PC-3 (cell line): ENCODE data around the gene FSD1L. TPM values are rescaled to one million over a fixed set of nuclear protein-coding genes. Genes with fewer than 3 reads are reported as not detected.

Experiments
- ATAC-seq: fragments of 200-7000 bp; cut with Tn5 transposase; 2 replicates; pipeline ENCODE4 v1.9.1; 2020; ENCODE audit warnings: mild to moderate bottlenecking, moderate library complexity
- BruUV-seq: library from RNA; stranded (reverse); fragments of 400-500 nt; replicated peaks from 2 replicates; lab custom pipeline; 2021; lab: Mats Ljungman, UMichigan
- CTCF ChIA-PET: fragments of 300-600 bp; sonication (Branson Sonifier 250); formaldehyde crosslinking; loops from one replicate; lab custom pipeline; 2022; ENCODE audit warnings: antibody characterized with exemption; lab: Charles Lee
- POLR2A ChIA-PET: fragments of 300-600 bp; sonication (Branson Sonifier 250); formaldehyde crosslinking; loops from one replicate; lab custom pipeline; 2022; ENCODE audit warnings: antibody characterized with exemption; ENCODE audit not compliant: unreplicated experiment; lab: Charles Lee
- DNase-seq: peaks from one replicate; pipeline ENCODE4 v3.0.0-alpha.2; 2015
- H2AFZ ChIP-seq: fragments of 300-600 bp; sonication (generic); 2 replicates; pipeline ENCODE4 v1.6.0; 2016; ENCODE audit warnings: antibody characterized with exemption, low read length
- H3F3A ChIP-seq: fragments of 300-600 bp; sonication (generic); one replicate; pipeline ENCODE4 v1.6.0; 2017; ENCODE audit warnings: antibody characterized with exemption, low read length, control low read depth, mild to moderate bottlenecking; ENCODE audit not compliant: unreplicated experiment
- H3K27ac ChIP-seq: fragments of 300-600 bp; sonication (generic); 2 replicates; pipeline ENCODE4 v1.5.1; 2016; ENCODE audit warnings: mild to moderate bottlenecking, low read length
- H3K27me3 ChIP-seq: fragments of 300-600 bp; sonication (generic); 2 replicates; pipeline ENCODE4 v1.6.1; 2016; ENCODE audit warnings: low read length, mixed read lengths
- H3K36me3 ChIP-seq: fragments of 300-600 bp; sonication (generic); 2 replicates; pipeline ENCODE4 v1.6.1; 2016; ENCODE audit warnings: low read depth, mixed run types, low read length, mixed read lengths
- H3K4me1 ChIP-seq: fragments of 300-600 bp; sonication (generic); 2 replicates; pipeline ENCODE4 v1.5.1; 2016; ENCODE audit warnings: low read length; ENCODE audit not compliant: insufficient read depth
- H3K4me2 ChIP-seq: fragments of 300-600 bp; sonication (generic); 2 replicates; pipeline ENCODE4 v1.6.0; 2016; ENCODE audit warnings: low read length
- H3K4me3 ChIP-seq: fragments of 300-600 bp; sonication (generic); 2 replicates; pipeline ENCODE4 v1.5.1; 2016; ENCODE audit warnings: mild to moderate bottlenecking, low read length, mixed read lengths
- H3K79me2 ChIP-seq: fragments of 300-600 bp; sonication (generic); 2 replicates; pipeline ENCODE4 v1.6.1; 2017; ENCODE audit warnings: low read length, mixed read lengths
- H3K9ac ChIP-seq: fragments of 300-600 bp; sonication (generic); 2 replicates; pipeline ENCODE4 v1.6.0; 2016; ENCODE audit warnings: mild to moderate bottlenecking, low read length
- H3K9me2 ChIP-seq: fragments of 300-600 bp; sonication (generic); replicated peaks from 2 replicates; pipeline ENCODE4 v1.6.1; 2016; ENCODE audit warnings: mixed run types, low read length, mixed read lengths
- H3K9me3 ChIP-seq: fragments of 300-600 bp; sonication (generic); 2 replicates; pipeline ENCODE4 v1.6.1; 2016; ENCODE audit warnings: low read length, mixed read lengths
- H4K20me1 ChIP-seq: fragments of 300-600 bp; sonication (generic); 2 replicates; pipeline ENCODE4 v1.6.1; 2016; ENCODE audit warnings: low read length, mixed read lengths
- CTCF ChIP-seq: fragments of 300-600 bp; sonication (generic); conservative IDR thresholded peaks from 2 replicates; pipeline ENCODE4 v1.5.1; 2017; ENCODE audit warnings: antibody characterized with exemption, low read depth, mild to moderate bottlenecking, low read length
- EZH2 ChIP-seq: fragments of 300-600 bp; sonication (generic); IDR thresholded peaks from one replicate; pipeline ENCODE4 v1.6.1; 2017; ENCODE audit warnings: antibody characterized with exemption, mild to moderate bottlenecking, low read length; ENCODE audit not compliant: unreplicated experiment
- EZH2phosphoT487 ChIP-seq: fragments of 300-600 bp; sonication (generic); IDR thresholded peaks from 2 replicates; pipeline ENCODE4 v1.6.1; 2018; ENCODE audit warnings: mild to moderate bottlenecking, antibody characterized with exemption, low read length, borderline replicate concordance
- intact Hi-C: fragments of 100-400 bp; cut with micrococcal nuclease; formaldehyde crosslinking; loops from 2 replicates; pipeline ENCODE4 v1.9.0; 2023
- total RNA-seq: library from RNA; depleted of rRNA; stranded (reverse); fragments of >200 nt; gene quantifications from 2 replicates; pipeline ENCODE4 v1.2.3, GENCODE V29; 2014

FSD1L gene
- total RNA-seq, 1 experiment from 2014 or later: 1.7 TPM

DNA sequence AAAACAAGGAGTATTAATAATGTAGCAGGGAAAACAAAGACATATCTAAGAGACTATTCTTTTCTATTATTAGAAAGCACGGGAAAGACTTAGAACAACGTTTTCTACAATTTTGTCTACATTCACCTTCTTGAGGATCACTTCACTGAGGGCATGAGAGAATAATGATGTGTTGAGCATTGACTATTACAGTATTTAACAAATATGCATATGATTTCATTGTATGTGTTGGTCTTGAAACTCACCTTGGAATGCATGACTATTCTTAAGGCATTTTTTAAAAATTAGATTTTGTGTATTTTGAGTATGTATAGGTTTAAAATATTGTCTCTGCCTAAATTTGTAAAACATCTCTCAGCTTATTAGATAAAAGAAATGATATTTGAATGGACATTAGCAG, 1.2 kb downstream of the FSD1L start:
- Histone ChIP-seq H3K4me2 (peak overlapping the region; percentile 89), H3K4me1 (peaks cover 8% of the 10 kb centered on the region; the same call in 1 of the 2 replicates), H3K9me2 (no peaks in the 10 kb centered on the region), H4K20me1 (no peaks in the 10 kb centered on the region), H3K9me3 (no peaks in the 10 kb centered on the region), H2AFZ (peak overlapping the region; percentile 98), H3K36me3 (no peaks in the 10 kb centered on the region), H3K79me2 (peaks cover 38% of the 10 kb centered on the region), H3F3A (no peaks in the 10 kb centered on the region), H3K4me3 (peak overlapping the region; percentile 84), H3K27ac (no peak overlapping the region), H3K9ac (peak overlapping the region; percentile 75), H3K27me3 (no peaks in the 10 kb centered on the region)
- TF ChIP-seq EZH2 (no peak), EZH2phosphoT487 (no peak), CTCF (no peak)
- TSS peak; percentile 67 for BruUV-seq
- POLR2A ChIA-PET: no interaction called here
- CTCF ChIA-PET: no interaction called here
- intact Hi-C loops: no loop called here
- ATAC-seq (no peak), DNase-seq (no peak)

GRCh38 chr9:105452185-105452584, 4.4 kb downstream of the FSD1L start:
- Histone ChIP-seq H3K4me2 (no peak overlapping the region), H2AFZ (no peak overlapping the region), H3K9ac (no peak overlapping the region), H3K27me3 (no peaks in the 10 kb centered on the region), H3F3A (no peaks in the 10 kb centered on the region), H3K4me3 (no peak overlapping the region), H3K27ac (no peak overlapping the region), H3K36me3 (no peaks in the 10 kb centered on the region), H3K79me2 (peaks cover 69% of the 10 kb centered on the region), H4K20me1 (no peaks in the 10 kb centered on the region), H3K9me3 (no peaks in the 10 kb centered on the region), H3K9me2 (no peaks in the 10 kb centered on the region), H3K4me1 (peaks cover 8% of the 10 kb centered on the region; the same call in 1 of the 2 replicates)
- TF ChIP-seq EZH2 (no peak), EZH2phosphoT487 (no peak)
- no peak for DNase-seq
- ATAC-seq: no peak
- ChIA-PET POLR2A (no interaction called here), CTCF (no interaction called here)
- intact Hi-C loops: no loop called here
- BruUV-seq: no TSS peak

DNA sequence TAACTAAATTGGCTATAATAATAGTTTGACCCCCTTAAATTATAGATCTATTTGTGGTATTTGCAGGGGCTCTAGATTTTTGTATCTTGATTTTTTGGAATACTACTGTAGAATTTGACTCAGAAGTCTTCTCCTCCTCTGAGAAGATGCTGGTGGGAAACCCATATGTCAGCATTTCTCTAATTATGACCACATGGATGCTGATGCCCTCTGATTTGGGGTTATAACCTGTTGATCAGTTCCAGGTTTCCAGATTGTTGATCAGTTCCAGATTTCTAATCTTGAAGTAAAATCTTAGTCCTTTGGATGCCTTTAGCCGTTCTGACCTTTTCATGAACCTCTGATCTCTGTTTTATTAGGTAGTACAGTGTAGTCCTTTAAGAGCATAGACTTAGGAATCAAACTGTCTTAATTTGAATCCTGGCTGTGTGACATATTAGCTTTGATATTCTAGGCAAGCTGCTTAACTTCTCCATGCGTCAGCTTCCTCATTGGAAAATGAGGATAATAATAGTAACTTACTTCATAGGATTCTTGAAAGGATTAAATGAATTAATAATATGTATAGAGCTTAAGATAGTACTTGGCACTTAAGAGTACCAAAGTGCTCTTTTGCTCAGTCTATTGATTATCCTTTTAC, 8.1 kb downstream of the FSD1L start:
- no peak for ATAC-seq
- Histone ChIP-seq H3K9ac (no peak overlapping the region), H3K4me3 (no peak overlapping the region), H4K20me1 (no peaks in the 10 kb centered on the region), H2AFZ (no peak overlapping the region), H3K27ac (no peak overlapping the region), H3K79me2 (peaks cover 52% of the 10 kb centered on the region), H3K4me2 (no peak overlapping the region), H3F3A (no peaks in the 10 kb centered on the region), H3K9me3 (no peaks in the 10 kb centered on the region), H3K4me1 (no peaks in the 10 kb centered on the region), H3K27me3 (no peaks in the 10 kb centered on the region), H3K9me2 (no peaks in the 10 kb centered on the region), H3K36me3 (no peaks in the 10 kb centered on the region)
- ChIA-PET CTCF (no interaction called here), POLR2A (no interaction called here)
- no peak for DNase-seq
- TF ChIP-seq EZH2phosphoT487: no peak
- intact Hi-C loops: no loop called here
- BruUV-seq: no TSS peak
